T-helper 22 cell (primary cell): Measurements from ENCODE around the gene KRT86.
"Not testable (repeated sequence)": the region's sequence is repeated elsewhere in the genome, so short reads cannot be mapped to it uniquely, and the experiment has no call there.

Experiments used
- DNase-seq: peaks from one replicate; pipeline ENCODE4 v3.0.0-alpha.2; 2020; ENCODE audit warnings: low read depth

The KRT86 gene

DNA sequence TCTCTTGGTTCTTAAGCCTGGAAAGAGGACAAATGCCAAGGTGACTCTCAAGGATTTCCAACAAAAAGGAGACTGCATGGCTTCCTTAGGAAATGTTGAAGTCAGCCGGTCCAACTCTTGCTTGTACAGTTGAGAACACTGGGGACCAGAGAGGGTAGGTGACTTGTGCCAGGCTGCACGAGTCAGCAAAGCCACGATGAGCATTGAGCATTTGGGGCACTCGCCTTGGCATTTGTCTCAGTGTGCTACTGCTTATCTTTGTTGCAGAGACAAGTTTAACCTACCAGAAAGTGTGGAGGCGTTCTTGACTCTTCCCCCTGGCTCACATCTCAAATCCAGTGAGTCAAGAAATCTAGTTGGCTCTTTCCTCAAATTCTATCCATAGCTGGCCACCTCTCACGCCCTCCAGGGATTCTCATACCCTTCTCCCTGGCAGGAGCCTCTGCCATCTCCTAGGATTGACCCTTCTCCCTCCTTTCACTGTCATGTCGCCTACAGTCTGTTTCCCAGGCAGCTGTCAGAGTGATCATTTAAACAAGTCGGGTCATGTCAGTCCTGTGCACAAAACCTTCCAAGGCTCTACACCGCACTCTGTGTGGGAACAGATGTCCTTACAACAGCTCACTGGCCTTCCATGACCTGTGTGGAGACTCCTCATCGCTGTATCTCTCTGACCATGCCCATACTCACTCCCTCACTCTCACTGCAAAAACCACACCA lies 64.0 kb downstream of the KRT86 start:
- DNase-seq = no peak

DNA sequence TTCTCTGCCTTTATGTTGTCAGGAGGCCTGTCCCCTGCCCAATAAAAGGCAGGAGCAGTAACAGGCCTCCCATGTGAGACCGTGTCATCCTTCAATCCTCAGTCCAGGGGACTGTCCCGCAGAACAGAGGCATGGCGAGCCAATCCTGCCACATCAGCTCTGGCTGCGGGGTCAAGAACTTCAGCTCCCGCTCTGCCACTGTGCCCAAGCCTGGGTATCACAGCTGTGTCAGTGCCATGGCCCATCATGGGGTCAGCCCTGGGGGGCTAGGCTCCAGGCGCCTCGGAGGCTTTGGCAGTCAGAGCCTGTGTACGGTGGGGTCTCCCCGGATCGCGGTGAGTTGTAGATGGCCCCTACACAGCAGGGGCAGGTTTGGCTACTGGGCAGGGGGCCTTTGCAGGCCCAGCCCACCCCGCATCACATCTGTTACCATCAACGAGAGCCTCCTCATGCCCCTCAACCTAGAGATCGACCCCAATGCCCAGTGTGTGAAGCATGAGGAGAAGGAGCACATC lies 66.7 kb downstream of the KRT86 start:
- DNase-seq = no peak

DNA sequence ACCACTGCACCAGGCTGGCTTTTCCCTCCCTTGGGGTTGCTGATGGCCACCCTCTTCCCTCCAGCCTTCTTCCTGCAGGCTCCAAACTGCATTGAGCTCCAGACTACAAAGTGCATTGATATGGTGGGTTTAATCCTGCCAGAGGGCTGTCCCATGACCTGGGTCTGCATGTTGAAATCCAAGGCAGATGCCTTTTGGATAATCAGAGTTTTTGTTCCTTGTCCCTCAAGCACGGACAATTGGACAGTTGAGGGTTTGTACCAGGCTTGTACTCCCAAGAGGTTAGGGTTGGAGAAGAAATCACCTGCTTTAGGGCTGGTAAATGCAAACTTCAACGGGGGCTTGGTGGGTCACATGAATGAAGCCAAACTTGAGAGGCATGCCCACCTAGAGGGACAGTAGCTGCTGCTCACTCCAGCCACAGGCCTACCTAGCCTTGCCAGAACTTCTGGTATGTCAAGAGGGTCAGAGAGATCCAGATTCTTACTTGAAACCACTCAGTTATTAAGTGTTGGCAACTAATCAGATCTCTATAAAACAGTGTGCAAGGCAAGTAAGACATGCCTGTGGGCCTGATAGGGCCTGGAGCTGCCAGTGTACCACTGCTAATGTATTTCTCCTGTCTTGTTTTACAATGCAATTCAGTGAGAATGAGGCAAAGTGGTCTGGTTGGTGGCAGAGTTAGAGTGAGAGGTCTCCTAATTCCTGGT lies 68.5 kb downstream of the KRT86 start:
- DNase-seq = no peak

DNA sequence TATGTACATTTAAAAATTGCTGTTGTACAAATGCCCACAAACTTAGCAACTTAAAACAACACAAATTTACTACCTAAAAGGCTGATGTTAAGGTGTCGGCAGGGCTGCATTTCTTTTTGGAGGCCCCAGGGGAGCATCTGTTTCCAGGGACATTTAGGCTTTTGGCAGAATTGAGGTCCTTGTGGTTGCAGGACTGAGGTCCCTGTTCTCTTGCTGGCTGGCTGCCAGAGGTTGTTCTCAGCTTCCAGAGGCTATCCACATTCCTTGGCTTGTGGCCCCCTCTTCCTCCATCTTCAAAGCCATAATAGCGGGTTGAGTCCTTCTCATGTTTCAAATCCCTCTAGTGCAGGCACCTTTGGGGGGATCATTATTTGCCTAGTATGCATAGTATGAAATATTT lies 69.1 kb downstream of the KRT86 start:
- no peak for DNase-seq

DNA sequence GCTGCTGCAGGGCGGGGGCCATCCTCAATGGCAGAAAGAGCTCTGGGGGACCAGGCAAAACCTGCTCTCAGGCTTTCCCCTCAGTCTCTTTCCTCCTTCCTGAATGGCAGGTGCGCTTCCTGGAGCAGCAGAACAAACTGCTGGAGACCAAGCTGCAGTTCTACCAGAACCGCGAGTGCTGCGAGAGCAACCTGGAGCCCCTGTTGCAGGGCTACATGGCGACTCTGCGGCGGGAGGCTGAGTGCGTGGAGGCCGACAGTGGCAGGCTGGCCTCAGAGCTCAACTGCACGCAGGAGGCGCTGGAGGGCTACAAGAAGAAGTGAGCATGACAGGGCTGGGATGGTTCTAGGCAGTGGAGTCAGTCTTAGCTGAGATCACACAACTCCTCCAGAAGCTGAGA lies 69.7 kb downstream of the KRT86 start:
- DNase-seq = no peak

DNA sequence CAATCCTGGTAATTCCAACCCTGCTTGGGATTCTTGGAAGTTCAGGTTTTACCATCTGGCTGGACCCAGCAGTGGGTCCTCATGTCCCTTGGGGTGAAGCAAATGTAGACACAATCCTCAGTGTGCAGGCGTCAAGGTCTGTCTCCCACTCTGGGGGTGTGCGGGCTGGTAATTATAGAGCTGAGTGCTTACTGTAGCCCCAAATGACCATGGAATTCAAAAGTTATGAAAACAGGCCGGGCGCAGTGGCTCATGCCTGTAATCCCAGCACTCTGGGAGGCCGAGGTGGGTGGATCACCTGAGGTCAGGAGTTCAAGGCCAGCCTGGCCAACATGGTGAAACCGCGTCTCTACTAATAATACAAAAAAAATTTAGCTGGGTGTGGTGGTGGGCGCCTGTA lies 70.6 kb downstream of the KRT86 start:
- DNase-seq = not testable (repeated sequence)

DNA sequence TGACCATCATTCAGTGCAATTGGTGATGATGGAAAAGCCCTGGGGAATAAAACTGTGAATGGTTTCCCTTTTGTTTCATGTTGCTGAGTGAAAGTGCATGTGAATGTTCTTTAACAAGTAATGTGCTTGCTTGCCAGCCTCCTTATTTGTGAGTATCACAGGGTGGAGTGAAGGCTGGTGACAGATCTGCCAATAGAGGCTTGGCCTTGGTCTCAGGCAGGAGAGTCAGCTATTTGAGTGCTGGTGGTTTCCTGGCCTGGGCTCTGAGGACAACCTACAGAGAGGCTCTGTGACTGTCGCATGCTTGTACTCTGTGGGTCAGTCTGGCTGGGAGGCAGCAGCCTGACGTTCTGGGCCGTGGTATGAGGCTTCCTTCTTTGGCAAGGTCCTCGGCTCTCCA lies 72.1 kb downstream of the KRT86 start:
- DNase-seq = no peak

DNA sequence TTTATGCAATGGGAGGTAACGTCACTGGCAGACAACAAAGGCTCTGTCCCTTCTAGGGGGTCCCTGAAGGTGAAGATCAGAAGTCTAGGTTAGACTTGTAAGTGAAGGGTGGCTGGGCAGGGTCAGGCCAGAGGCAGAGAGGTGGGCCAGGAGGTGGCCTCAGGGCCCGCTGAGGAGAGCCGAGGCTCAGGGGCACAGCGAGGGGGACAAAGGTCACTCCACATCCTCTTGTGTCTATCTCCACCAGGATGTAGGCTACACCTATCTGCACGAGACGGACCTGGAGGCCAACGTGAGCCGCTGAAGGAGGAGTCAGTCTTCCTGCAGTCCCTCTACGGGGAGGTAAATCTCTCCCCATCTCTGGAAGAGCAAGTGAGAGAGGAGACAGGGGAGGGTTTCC lies 72.6 kb downstream of the KRT86 start:
- DNase-seq = no peak

DNA sequence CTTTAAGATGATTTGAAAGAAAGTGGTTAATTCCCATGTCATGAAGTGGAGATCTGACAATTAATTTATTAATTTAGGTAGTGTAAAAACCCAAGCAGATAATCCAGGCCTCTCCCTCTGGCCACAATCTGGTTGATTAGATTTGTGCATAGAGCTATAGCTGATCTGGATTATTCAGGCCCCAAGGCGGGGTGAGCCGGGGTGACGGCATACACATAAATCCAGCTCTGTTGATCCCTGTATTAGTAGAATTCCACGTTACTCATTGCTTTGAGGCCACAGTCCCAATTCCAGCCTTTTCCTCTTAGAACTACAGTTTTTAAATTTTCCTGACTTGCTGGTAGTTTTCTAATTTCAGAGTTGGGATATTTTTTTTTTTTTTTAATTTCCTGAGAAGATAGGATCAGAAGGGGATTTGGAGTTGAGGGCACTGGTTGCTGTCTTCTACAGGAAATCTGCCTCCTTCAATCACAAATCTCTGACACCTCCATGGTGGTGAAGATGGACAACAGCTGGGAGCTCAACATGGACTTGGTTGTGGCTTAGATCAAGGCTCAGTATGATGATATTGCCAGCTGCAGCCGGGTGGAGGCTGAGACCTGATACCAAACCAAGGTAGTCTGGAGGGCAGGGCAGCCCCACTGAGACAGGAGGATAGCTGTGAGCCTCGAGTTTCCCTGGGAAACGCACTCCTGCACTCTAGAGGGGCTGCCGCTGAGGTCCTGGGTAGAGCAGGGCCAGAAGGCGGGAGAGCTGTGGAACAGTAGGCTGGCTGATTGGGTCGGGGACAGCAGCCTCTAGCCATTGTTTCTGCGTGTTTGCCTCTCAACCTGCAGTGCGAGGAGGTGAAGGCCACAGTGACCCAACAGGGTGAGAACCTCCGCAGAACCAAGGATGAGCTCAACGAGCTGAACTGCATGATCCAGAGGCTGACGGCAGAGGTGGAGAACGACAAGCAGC lies 73.4 kb downstream of the KRT86 start:
- no peak for DNase-seq

DNA sequence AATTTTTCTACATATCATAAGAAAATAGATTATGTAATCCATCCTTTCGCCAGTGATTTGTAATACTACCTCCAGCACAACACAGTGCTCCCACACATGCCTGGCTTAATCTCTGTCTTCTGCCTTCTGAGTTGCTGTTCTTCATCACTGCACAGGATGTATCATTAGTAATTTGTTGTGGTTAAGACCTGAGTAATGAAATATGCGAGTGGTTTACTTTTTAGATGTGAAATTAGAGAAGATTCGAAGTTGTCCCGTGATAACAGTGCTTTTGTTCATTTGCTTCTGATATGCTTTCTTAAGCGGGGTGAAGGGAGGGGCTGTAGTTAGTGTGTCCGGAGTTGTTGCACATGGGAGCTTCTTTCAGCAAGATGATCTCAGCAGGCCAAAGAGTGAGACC lies 74.8 kb downstream of the KRT86 start:
- DNase-seq = no peak

DNA sequence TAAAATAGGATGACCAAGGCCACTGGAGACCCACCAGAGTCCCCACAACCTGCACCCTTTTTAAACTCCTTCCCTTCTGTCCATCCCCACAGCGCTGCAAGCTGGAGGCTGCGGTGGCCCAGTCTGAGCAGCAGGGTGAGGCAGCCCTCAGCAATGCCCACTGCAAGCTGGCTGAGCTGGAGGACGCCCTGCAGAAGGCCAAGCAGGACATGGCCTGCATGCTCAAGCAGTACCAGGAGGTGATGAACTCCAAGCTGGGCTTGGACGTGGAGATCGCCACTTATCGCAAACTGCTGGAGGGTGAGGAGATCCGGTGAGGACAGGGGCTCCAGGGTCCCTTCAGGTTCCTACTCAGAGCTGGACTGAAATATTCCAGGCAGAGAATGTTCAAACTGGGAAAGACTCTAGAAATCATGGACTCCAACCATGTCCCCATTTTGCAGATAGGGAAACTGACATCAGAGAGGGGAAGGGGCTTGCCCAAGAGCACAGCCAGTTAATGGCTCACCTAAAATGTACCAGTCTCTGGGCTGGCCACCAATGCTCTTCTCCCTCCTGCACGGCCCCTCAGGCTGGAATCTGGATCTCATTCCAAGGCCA lies 75.7 kb downstream of the KRT86 start:
- no peak for DNase-seq

DNA sequence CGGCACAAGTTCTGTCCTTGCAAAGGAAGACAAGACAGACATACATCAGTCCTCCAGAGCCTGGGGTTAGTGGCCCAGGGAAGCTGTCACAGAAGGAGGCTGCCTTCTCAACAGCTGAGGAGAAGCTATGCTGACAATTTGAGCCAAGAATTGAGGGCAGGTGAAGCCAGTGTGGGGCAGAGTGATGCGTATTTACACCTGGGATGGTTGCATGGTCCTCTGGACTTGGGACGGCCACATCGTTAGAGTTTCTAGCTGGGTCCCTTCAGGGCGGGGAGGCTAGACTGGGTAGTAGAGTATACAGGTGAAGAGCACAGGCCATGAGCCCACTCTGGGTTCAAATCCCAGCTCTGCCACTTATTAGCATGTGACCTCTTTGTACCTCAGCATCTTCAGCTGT lies 76.3 kb downstream of the KRT86 start:
- DNase-seq = no peak

DNA sequence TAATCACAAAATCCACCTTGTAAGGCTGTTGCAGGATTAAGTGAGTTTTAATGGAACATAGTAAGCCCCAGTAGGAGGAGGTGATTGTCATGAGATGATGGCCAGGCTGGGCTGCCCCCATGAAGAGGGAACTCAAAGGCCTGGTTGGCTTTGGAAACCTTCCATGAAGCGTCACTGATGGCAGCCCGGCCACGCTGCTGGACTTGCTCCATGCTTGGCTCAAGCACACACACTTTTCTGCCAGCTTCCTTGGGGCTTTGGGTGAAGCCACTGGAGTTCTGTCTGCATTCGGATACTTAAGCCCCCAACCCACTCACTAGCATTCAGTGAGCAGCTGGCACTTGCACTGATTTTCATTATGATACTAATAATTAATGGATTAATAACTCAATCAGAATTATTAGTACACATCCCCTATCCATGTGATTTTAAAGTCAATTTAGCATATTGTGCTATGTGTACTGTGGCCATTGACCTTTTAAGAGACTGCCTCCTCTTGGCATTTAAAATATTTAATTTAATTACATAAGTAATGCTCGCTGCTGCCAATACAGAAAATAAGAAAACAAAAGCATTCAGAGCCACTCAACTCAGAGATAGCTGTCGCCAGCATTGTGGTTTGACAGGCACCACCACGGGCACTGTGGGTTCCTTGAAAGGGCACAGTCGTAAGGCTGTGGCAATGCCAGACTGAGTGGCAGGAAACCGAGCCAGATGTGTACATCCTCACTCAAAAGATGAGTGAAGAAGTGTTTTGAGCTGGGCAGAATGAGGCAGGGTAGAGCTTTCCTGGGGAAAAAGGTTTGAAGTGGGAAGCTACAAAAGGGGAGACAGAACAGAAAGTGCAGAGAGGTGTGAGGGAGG lies 77.0 kb downstream of the KRT86 start:
- peak; percentile 21 for DNase-seq

DNA sequence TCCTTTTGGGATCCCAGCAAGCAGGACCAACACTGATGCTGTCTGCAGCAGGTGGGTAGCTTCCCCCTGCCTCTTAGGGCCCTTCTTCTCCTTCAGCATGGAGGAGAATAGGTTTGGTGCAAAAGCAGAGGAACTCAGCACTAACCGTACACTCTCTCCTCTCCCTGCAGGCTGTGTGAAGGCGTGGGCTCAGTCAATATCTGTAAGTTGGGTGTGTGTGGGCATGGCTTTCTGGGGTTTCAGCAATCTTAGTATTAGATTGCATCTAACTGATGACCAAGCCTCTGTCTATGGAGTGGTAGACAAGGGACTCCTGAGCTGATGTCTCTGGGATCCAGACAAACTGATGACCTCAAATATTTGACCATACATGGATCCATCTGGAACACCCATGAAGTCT lies 78.5 kb downstream of the KRT86 start:
- DNase-seq = no peak

DNA sequence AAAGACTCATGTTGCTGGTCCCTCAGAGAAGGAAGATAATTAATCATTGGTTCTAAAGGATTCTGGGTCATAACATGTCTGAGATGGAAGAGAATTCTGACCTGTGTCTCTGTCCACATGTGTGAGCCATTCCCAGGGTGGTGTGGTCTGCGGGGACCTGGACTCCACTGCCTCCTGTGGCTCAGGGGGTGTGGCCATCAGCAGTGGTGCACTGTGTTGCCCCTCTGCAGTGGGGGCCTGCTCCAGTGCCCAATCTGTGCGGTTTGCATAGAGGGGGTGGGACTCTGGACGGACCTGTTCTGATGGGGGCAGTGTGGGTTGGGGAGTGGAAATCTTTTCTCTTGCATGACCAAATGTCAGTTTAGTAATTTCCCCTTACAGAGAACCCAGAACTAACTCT lies 79.3 kb downstream of the KRT86 start:
- DNase-seq = no peak

DNA sequence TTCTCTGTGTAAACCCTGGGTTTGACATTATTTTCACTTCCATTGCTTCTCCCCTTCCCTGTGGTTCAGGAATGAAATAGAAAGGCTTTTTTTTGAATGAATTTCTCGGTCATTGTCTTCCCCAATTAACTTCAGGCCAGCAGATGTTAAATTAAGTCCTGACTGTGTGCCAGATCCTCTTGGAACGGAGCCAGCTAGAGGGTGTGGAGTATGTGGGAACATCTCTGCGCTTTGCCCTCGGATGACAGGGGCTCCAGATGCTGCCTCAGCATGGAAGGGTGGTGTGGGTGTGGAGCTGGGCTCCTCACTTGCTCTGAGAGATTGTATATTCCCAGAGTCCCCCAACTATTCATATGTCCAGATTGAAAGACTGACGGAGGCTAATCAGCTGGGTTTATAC lies 79.8 kb downstream of the KRT86 start:
- DNase-seq = no peak

DNA sequence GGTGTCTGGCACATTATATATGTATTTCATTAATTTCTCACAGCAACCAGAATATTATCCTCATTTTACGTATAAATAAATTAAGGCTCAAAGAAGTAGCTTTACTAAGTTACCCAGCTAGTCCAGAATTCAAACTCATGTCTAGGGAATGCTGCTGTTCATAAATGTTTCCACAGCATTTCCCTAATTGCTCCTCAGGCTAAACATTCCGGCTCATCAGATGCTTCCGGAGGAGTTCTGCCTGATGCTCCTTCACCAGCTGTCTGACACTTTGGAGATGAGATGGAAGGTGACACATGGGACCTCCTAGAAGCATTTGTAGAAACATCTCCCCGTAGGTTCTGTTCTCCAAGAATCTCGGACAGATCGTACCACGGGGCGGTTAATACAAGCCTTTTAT lies 80.7 kb downstream of the KRT86 start:
- no peak for DNase-seq

DNA sequence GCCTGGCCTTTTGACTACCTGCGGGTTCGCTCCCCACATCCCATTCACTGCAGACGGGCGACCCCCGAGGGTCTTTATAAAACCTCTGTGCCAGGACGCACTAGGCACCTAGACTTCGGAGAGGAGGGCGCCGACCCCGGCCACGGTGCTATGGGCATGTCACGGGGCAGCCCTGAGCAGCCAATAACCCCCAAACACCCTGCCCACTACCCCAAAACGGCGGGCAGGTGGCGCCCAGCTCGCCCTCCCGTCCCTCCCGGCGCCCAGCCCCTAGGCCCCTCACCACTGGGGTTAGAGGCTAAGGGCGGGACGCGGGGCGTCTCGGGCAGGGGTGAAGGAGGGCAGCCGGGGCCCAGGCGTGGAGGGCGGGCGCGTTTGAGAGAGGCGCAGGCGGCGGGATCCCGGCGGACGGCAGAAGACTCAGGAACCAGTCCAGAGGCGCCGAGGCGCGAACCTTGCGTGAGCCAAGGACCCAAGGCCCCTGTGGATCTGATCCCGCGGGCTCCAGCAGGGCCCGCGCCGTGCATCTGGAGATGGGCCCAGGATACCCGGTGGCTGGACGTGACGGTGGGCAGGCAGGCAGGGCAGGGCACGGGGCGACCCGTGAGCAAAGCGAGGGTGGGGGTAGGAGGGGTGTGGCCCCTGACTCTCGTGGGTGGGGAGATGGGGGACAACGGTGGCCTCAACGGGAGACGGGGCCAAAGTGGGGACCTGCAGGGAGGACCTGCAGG lies 81.8 kb downstream of the KRT86 start:
- DNase-seq = no peak

DNA sequence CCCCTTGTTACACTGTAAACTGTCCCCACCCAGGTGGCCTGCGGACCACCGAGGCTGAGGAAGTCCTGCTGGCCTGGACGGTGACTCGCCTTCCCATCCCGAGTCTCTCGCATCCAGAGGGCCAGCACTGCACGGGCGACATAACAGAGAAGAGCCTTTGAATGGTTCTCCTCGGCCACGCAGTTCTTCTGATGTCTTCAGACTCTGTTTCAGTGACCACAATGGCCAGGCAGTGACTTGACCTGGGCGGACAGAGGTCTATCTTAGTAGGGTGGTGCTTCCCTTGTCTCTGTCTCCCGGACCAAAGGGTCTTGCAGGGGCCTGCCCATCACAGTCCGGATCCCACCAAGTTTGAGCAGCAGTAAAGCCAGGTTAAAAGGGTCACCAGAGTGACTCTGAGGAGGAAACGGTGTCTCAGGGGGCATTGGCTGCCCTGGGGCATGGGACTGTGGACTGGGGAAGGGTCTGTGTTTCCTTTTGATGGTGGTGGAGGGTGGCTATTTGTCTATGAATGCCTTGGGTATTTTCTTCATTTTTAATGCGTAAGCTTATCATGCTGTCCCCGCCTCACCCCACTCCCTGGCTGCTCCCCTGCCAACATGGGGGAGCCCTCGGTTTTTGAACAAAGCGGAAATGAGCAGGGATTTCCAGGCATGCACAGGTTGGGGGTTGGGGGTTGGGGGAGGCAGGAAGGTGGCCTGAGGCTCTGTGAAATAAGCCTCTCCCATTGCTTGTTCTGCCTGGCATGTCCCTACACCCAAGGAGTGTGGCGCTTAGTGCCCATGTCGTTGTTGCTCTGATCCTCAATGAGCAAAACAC lies 82.5 kb downstream of the KRT86 start:
- DNase-seq = no peak
